Body of pancreas (tissue), 4 donors: Measurements from ENCODE around the gene POLRMT. TPM values are rescaled to one million over a fixed set of nuclear protein-coding genes. Genes with fewer than 3 reads are reported as not detected.
"Not testable (repeated sequence)": the region's sequence is repeated elsewhere in the genome, so short reads cannot be mapped to it uniquely, and the experiment has no call there.

Experiments
- ATAC-seq: fragments of 150-250 bp; one replicate; pipeline ENCODE4 v1.9.1; 2016
- DNase-seq, 4 donors: peaks; one replicate each; pipeline ENCODE4 v3.0.0-alpha.2; 2019
- H3K27ac ChIP-seq, 4 donors: fragments of 200-600 bp; sonication (generic); 1 replicate in 3 of 4; 2 replicates in 1 of 4; pipeline versions ENCODE4 v1.5.1 to v1.6.1; 2016 to 2019; ENCODE audit warnings: mild to moderate bottlenecking in 1 of 4, mixed read lengths in 1 of 4, moderate library complexity in 1 of 4
- H3K27me3 ChIP-seq, 2 donors: fragments of 200-600 bp; sonication (generic); one replicate each; pipeline ENCODE4 v1.6.0; 2016; ENCODE audit warnings: mild to moderate bottlenecking in 1 of 2
- H3K36me3 ChIP-seq, 2 donors: fragments of 200-600 bp; sonication (generic); replicated peaks in 1 of 2; 2 replicates each; pipeline ENCODE4 v1.5.1; 2016; ENCODE audit warnings: low read depth in 2 of 2; ENCODE audit not compliant: insufficient read depth in 1 of 2
- H3K4me1 ChIP-seq: fragments of 200-600 bp; sonication (generic); one replicate; pipeline ENCODE4 v1.6.0; 2016
- H3K4me3 ChIP-seq, 2 donors: fragments of 200-600 bp; sonication (generic); 1 replicate in 1 of 2; 2 replicates in 1 of 2; pipeline ENCODE4 v1.5.1; 2016 to 2019
- H3K9me3 ChIP-seq, 3 donors: fragments of 200-600 bp; sonication (generic); 1 replicate in 2 of 3; 2 replicates in 1 of 3; pipeline ENCODE4 v1.5.1; 2016
- CTCF ChIP-seq, 7 experiments: fragments of 450-650 bp in 4 of 7; fragments of 200-600 bp in 3 of 7; sonication (generic) in 3 of 7; IDR thresholded peaks; one replicate each; pipeline ENCODE4 v1.5.1; 2016 to 2019; ENCODE audit warnings: antibody characterized with exemption in 7 of 7
- POLR2A ChIP-seq, 3 donors: fragments of 450-650 bp; IDR thresholded peaks; one replicate each; pipeline ENCODE4 v1.6.1; 2016; ENCODE audit warnings: antibody characterized with exemption in 3 of 3, mild to moderate bottlenecking in 2 of 3
- WGBS, 2 donors: methylation state at CpG; one replicate each; pipeline ENCODE4 v1.1.5; 2017; 5-methylcytosine and 5-hydroxymethylcytosine counted together
- intact Hi-C: fragments of 100-400 bp; cut with DNase I; formaldehyde crosslinking; loops from one replicate; pipeline ENCODE4 v1.15.1; 2023
- total RNA-seq, 2 donors: library from RNA; depleted of rRNA; stranded (reverse); fragments of >200 nt; gene quantifications; one replicate each; pipeline ENCODE4 v1.1.0, GENCODE V29; 2016

POLRMT gene
- total RNA-seq, 2 donors from 2014 or later, result 25.4 to 46.1 TPM

GRCh38 chr19:607301-608154 is 25.8 kb downstream of the POLRMT start:
- WGBS, 2 donors, result 50 to 81% methylated on average over 1 to 28 of the region's 30 CpGs
- H3K36me3 ChIP-seq, result no peaks in the 10 kb centered on the region
- no peak overlapping the region for H3K4me3 ChIP-seq
- no peak for ATAC-seq
- no peaks in the 10 kb centered on the region for H3K9me3 ChIP-seq
- TF ChIP-seq POLR2A (IDR thresholded peaks at IDR 0.05) (no peak), CTCF (IDR thresholded peaks at IDR 0.05) (no peak)
- H3K27ac ChIP-seq, result no peak overlapping the region
- no peak for DNase-seq
- peaks cover 5% of the 10 kb centered on the region for H3K4me1 ChIP-seq
- intact Hi-C loops, result no loop called here
- no peaks in the 10 kb centered on the region for H3K27me3 ChIP-seq

DNA sequence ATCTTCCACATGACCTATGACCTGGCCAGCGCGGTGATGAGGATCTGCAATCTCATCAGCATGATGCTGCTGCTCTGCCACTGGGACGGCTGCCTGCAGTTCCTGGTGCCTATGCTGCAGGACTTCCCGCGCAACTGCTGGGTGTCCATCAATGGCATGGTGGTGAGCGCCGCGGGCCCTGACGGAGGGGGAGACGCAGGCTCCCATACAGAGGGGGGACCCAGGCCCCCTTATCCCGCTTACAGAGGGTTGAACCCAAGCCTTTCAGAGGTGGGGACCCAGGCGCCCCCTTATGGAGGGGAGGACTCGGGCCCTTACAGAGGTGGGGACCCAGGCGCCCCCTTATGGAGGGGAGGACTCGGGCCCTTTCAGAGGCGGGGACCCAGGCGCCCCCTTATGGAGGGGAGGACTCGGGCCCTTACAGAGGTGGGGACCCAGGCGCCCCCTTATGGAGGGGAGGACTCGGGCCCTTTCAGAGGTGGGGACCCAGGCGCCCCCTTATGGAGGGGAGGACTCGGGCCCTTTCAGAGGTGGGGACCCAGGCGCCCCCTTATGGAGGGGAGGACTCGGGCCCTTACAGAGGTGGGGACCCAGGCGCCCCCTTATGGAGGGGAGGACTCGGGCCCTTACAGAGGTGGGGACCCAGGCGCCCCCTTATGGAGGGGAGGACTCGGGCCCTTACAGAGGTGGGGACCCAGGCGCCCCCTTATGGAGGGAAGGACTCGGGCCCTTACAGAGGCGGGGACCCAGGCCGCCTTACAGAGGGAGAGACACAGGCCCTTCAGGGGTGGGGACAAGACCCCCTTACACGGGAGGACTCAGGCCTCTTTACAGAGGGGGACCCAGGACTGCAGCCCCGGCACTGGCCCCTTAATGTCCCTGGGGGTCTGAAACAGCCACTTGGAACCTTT is 28.0 kb downstream of the POLRMT start:
- DNase-seq, H3K4me3 ChIP-seq, H3K27ac ChIP-seq, H3K4me1 ChIP-seq, H3K9me3 ChIP-seq, H3K27me3 ChIP-seq, H3K36me3 ChIP-seq, intact Hi-C loops, ATAC-seq: not testable (repeated sequence)
- 87 to 90% methylated on average over 6 to 22 of the region's 34 CpGs for WGBS, 2 donors

DNA sequence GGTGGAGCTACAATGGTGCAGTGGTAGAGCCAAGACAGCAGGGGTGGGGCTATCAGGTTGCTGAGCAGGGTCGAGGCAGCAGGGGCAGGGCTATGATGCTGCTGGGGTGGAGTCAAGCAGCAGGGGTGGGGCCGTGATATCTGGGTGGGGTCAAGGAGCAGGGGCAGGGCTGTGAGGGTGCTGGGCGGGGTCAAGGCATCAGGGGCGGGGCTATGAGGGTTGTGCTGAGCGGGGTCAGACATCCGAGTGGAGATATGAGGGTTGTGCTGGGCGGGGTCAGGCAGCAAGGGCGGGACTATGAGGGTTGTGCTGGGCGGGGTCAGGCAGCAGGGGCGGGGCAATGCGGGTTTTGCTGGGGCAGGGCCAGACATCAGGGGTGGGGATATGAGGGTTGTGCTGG is 29.0 kb downstream of the POLRMT start:
- DNase-seq (no peak), ATAC-seq (no peak)
- Histone ChIP-seq H3K36me3 (no peaks in the 10 kb centered on the region), H3K4me1 (no peaks in the 10 kb centered on the region), H3K27me3 (no peaks in the 10 kb centered on the region), H3K4me3 (no peak overlapping the region), H3K9me3 (no peaks in the 10 kb centered on the region), H3K27ac (no peak overlapping the region)
- 76 to 82% methylated on average over 8 to 11 of the region's 11 CpGs for WGBS, 2 donors
- intact Hi-C loops, result no loop called here
- TF ChIP-seq CTCF (IDR thresholded peaks at IDR 0.05) (no peak), POLR2A (IDR thresholded peaks at IDR 0.05) (no peak)

DNA sequence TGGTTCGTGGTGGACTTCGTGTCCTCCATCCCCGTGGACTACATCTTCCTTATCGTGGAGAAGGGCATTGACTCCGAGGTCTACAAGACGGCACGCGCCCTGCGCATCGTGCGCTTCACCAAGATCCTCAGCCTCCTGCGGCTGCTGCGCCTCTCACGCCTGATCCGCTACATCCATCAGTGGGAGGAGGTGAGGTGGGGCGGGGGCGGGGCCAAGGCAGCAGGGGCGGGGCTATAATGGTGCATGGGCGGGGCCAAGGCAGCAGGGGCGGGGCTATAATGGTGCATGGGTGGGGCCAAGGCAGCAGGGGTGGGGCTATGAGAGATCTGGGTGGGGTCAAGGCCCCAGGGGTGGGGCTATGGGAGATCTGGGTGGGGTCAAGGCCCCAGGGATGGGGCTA is 29.6 kb downstream of the POLRMT start:
- WGBS, 2 donors, result 86 to 93% methylated on average over 10 to 17 of the region's 20 CpGs
- H3K27me3 ChIP-seq, intact Hi-C loops, ATAC-seq, H3K4me1 ChIP-seq, DNase-seq, H3K36me3 ChIP-seq, H3K4me3 ChIP-seq, H3K9me3 ChIP-seq, H3K27ac ChIP-seq: not testable (repeated sequence)

- ATAC-seq, H3K4me1 ChIP-seq, H3K4me3 ChIP-seq, H3K27me3 ChIP-seq, intact Hi-C loops, DNase-seq, H3K36me3 ChIP-seq, H3K27ac ChIP-seq, H3K9me3 ChIP-seq: not testable (repeated sequence)
- WGBS, 2 donors, result 77% methylated on average over 11 of the region's 13 CpGs; no CpG with 5 or more reads in 1 of the 2 donors
These were observed 30.1 kb downstream of the POLRMT start for GRCh38 chr19:603302-603639.
